Activated T-cell treated with anti-CD3 and anti-CD28 coated beads, Interleukin-2, amount 50 U/mL, for 24 hours (primary cell): ENCODE data around the gene UQCR10.

Experiments
- DNase-seq: peaks from one replicate; pipeline ENCODE4 v3.0.0-alpha.2; 2020
- H3K27ac Mint-ChIP-seq: 2 replicates; pipeline ENCODE4 v1.8.0; 2020; ENCODE audit warnings: mild to moderate bottlenecking, mixed read lengths
- H3K27me3 Mint-ChIP-seq: 2 replicates; pipeline ENCODE4 v1.8.0; 2020; ENCODE audit warnings: mixed read lengths
- H3K36me3 Mint-ChIP-seq: 2 replicates; pipeline ENCODE4 v1.8.0; 2020; ENCODE audit warnings: low read depth, mixed read lengths
- H3K4me1 Mint-ChIP-seq: 2 replicates; pipeline ENCODE4 v1.8.0; 2020; ENCODE audit warnings: low read depth, mixed read lengths
- H3K4me3 Mint-ChIP-seq: 2 replicates; pipeline ENCODE4 v1.8.0; 2020; ENCODE audit warnings: mild to moderate bottlenecking, moderate library complexity, mixed read lengths
- H3K9me3 Mint-ChIP-seq: 2 replicates; pipeline ENCODE4 v1.8.0; 2020; ENCODE audit warnings: mixed read lengths

The UQCR10 gene

DNA sequence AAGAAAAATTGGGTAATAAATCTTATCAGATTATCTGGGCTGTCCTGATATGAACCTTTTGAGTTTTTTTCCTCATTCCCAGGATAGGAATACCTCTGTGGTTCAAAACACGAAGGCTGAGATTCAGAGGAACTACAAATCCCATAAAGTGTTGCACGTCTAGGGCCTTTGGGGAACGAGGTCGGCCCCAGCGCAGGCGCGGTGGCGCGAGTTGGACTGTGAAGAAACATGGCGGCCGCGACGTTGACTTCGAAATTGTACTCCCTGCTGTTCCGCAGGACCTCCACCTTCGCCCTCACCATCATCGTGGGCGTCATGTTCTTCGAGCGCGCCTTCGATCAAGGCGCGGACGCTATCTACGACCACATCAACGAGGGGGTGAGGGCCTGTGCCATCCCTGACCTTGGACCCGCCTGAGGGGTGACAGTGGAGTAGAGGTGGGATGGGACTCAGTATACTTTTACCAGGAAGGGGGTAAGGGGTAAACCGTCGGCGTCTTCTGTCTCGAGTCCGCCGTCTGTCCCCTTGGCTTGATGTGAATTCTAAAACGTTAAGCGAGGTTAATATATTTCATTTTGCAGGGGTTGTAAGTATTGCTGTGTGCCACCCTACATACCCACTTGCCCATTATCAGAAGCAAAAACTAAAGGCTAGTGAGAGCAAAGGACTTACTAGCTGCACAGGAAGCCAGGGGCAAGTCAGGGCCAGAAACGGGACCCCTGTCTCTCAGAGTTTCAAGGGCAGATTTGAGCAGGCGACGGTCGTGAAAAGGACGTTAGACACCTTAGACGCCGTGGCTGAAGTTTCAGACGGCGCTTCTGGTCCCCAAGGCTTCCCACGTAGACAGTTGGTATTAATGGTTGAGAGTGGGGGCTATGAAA is at the start of gene UQCR10:
TSS of gene UQCR10 (plus strand) at position 199 of the 881 bp plus-strand sequence. CDS start at position 229, 30 bp downstream.
- peak within 1 kb of the TSS; percentile 100 for H3K4me3 Mint-ChIP-seq
- peak within 1 kb of the TSS; percentile 99 for H3K27ac Mint-ChIP-seq
- peak; percentile 92 for DNase-seq
- H3K36me3 Mint-ChIP-seq, result peaks cover 45% of the 10 kb centered on the region
- no peaks in the 10 kb centered on the region for H3K9me3 Mint-ChIP-seq
- no peaks in the 10 kb centered on the region for H3K27me3 Mint-ChIP-seq
- peaks cover 45% of the 10 kb centered on the region for H3K4me1 Mint-ChIP-seq

DNA sequence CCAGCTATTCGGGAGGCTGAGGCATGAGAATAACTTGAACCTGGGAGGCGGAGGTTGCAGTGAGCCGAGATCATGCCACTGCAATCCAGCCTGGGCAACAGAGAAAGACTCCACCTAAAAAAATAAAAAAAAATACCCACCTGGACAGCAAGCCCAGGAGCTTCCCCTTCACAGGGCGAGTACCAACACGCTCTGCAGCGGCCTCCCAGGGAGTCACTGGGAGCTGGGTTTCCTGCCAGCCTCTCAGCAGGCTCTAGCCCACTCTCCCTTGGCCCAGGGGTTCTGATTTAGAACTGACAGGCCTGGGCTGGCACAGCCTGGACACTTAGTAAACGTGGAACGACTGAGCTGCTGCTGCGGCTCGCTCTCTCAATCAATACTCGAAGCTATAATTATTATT is 49.4 kb upstream of the UQCR10 start:
- H3K36me3 Mint-ChIP-seq, result no peaks in the 10 kb centered on the region
- no peak overlapping the region for H3K27ac Mint-ChIP-seq
- no peak overlapping the region for H3K4me3 Mint-ChIP-seq
- peaks cover 55% of the 10 kb centered on the region for H3K27me3 Mint-ChIP-seq
- H3K9me3 Mint-ChIP-seq, result no peaks in the 10 kb centered on the region
- no peak for DNase-seq
- peaks cover 3% of the 10 kb centered on the region for H3K4me1 Mint-ChIP-seq

DNA sequence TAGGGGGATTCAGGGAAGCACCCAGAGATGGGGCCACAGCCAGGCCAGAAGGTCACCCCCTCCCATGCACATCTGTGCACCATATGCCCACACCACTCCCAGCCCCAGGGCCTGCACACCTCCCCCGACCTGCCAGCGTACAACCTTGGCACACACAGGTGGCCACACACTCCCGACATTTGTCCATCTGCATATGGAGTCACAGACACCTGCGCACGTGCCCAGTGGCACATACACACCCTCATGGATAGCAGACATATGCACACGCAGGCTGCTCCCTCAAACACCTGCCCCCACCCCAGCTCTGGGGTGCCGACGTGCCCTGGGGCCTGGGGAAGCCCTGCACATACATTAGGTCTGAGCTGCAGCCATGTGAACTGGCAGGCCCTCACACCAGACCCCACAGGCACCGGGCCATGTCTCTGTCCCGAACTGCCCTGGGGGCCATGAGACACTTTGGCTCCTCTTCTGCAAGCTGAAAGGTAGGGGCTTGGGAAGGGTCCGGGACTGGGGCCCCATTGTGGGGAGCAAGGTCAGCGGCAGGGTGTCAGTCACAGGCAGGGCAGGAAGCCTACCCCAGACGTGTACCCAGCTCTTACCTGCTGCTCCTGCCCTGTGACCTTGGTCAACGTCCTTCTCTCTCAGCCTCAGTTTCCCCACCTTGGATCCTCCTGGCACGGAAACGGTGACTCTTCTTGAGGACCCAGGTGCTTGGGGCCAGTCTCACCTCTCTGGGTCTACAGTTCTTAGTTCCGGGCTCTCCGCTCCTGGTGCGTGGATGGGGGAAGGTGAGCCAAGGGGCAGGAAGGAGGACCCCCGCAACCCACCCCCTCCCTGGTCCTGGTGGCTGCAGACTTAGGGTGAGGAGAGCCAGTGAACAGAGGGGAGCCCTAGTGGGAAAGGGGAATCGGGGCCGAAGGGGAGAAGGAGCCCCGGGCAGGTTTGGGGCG is 47.9 kb upstream of the UQCR10 start:
- DNase-seq, result no peak
- Mint-ChIP-seq H3K27ac (no peak overlapping the region), H3K9me3 (no peaks in the 10 kb centered on the region), H3K27me3 (peaks cover 60% of the 10 kb centered on the region), H3K4me1 (peaks cover 3% of the 10 kb centered on the region), H3K4me3 (no peak overlapping the region), H3K36me3 (no peaks in the 10 kb centered on the region)

DNA sequence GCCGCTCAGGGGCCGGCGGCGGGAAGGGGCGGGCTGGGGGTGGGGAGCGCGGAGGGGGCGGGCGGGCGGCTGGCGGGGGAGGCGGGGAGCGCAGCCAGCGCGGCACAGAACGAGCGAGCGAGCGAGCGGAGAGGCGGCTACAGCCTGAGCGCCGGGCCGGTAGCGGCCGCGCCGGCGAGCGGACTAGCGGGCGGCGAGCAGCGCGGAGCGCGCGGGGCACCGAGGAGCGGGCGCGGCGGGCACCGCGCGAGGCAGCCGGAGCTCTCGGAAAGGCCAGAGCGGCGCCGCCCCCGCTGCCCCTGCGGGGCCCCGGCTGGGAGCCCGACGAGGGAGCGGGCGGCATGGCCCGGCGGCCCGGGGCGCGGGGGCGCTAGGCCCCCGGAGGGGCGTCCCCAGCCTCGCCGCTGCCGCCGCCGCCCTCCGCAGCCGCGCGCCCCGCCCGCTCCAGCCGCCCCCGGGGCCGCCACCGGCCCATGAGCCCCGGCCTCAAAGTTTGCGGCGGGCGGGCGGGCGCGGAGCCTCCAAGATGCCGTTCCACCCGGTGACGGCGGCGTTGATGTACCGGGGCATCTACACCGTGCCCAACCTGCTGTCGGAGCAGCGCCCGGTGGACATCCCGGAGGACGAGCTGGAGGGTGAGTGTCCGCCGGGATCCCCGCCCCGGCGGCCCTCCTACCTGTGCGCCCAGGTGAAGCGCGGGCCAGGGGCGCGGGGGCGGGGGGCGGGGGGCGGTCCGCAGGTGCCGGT is 47.1 kb upstream of the UQCR10 start, which contains the start of gene CABP7:
TSS of gene CABP7 (plus strand) at position 105 of the 747 bp plus-strand sequence. CDS start at position 527, 422 bp downstream.
- H3K4me3 Mint-ChIP-seq, result no peak within 1 kb of the TSS
- peaks cover 56% of the 10 kb centered on the region for H3K27me3 Mint-ChIP-seq
- no peak within 1 kb of the TSS for H3K27ac Mint-ChIP-seq
- H3K9me3 Mint-ChIP-seq, result no peaks in the 10 kb centered on the region
- DNase-seq, result no peak
- H3K4me1 Mint-ChIP-seq, result peaks cover 3% of the 10 kb centered on the region
- no peaks in the 10 kb centered on the region for H3K36me3 Mint-ChIP-seq

DNA sequence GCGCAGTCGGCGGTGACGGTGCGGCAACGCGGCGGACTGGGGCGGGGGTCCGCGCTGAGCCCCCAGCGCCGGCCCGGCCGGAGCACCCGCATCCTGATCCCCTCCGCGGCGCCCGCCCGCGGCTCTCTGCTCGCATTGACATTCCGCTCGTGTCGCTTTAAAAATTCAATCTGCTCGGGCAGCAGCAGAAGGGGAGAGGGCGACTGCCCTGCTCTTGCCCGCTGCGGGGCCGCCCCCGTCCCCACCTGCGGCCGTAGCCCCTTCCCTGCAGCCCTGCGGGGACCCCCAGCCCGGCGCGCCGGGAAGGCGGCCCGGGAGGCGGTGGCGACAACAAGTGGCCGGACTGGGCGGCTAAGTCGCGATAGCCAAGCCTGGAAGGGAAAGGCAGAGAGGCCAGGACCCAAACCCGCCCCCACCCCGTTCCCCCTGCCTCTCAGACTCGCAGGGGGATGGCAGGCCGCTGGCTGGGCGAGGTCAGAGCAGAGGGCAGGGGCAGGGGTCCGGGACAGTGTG is 46.3 kb upstream of the UQCR10 start:
- Mint-ChIP-seq H3K9me3 (no peaks in the 10 kb centered on the region), H3K36me3 (no peaks in the 10 kb centered on the region), H3K4me3 (no peak overlapping the region), H3K27ac (no peak overlapping the region), H3K4me1 (peaks cover 3% of the 10 kb centered on the region), H3K27me3 (peaks cover 60% of the 10 kb centered on the region)
- DNase-seq, result no peak

DNA sequence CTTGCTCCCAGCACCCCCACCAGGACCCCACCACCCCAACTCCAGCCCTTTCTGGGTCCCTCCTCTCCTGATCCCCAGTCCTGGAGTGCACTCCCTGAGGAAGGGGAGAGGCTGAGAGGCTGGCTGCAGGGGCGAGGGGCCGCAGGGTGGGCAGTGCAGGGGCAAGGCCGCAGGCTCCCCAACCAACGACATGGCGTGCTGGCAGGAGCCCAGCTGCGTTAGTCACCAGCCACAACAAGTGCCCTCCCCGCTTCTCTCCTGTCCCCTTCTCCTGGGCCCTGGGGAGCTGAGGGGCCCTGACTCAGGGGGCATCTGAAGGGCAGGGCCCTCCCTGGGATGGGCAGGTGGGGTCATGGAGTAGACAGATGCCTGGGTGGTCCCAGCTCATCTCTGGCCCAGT is 45.0 kb upstream of the UQCR10 start:
- no peak for DNase-seq
- peaks cover 49% of the 10 kb centered on the region for H3K27me3 Mint-ChIP-seq
- H3K4me1 Mint-ChIP-seq, result peaks cover 3% of the 10 kb centered on the region
- no peaks in the 10 kb centered on the region for H3K9me3 Mint-ChIP-seq
- no peak overlapping the region for H3K4me3 Mint-ChIP-seq
- no peaks in the 10 kb centered on the region for H3K36me3 Mint-ChIP-seq
- H3K27ac Mint-ChIP-seq, result no peak overlapping the region

DNA sequence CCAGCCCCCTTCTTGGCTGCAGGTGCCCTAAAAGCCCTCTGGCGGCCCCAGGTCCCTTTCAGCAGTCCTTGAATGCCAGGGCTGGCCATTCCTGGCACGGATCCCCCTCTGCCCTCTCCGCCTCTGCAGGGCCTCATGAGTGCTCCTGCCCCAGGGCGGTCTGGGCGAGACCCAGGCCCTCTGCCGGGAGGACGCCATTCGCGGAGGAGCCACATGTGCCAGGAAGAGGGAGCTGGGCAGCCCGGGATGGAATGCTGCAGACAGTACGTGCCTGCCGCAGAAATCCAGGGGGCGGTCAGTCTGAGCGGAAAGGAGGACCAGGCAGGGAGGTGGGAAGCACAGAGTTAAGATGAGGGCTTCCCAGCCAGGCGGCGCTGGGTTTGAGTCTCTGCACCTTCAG is 44.6 kb upstream of the UQCR10 start:
- no peak overlapping the region for H3K27ac Mint-ChIP-seq
- peaks cover 3% of the 10 kb centered on the region for H3K4me1 Mint-ChIP-seq
- no peak for DNase-seq
- H3K4me3 Mint-ChIP-seq, result no peak overlapping the region
- H3K36me3 Mint-ChIP-seq, result no peaks in the 10 kb centered on the region
- peaks cover 45% of the 10 kb centered on the region for H3K27me3 Mint-ChIP-seq
- no peaks in the 10 kb centered on the region for H3K9me3 Mint-ChIP-seq

DNA sequence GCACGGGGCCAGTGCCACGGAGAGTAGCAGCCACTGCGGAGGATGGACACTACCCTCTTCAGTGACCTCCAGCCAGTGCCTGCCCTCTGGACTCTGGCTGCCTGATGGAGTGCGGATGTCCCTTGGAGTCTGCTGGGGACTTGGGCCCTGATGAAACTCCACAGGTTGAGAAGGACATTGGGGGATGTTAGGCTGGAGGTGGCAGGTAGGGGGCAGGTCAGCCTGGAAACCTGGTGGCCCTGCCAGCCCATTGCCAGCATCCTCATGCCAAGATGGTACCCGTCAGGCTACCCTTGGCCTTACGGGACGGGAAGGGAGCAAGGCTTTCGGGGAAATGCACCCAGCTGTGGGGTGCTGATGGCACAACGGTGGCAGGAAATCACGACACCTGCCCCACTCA is 43.4 kb upstream of the UQCR10 start:
- no peak for DNase-seq
- H3K27me3 Mint-ChIP-seq, result peaks cover 34% of the 10 kb centered on the region
- H3K4me1 Mint-ChIP-seq, result peaks cover 3% of the 10 kb centered on the region
- H3K27ac Mint-ChIP-seq, result no peak overlapping the region
- no peaks in the 10 kb centered on the region for H3K9me3 Mint-ChIP-seq
- H3K36me3 Mint-ChIP-seq, result no peaks in the 10 kb centered on the region
- no peak overlapping the region for H3K4me3 Mint-ChIP-seq

DNA sequence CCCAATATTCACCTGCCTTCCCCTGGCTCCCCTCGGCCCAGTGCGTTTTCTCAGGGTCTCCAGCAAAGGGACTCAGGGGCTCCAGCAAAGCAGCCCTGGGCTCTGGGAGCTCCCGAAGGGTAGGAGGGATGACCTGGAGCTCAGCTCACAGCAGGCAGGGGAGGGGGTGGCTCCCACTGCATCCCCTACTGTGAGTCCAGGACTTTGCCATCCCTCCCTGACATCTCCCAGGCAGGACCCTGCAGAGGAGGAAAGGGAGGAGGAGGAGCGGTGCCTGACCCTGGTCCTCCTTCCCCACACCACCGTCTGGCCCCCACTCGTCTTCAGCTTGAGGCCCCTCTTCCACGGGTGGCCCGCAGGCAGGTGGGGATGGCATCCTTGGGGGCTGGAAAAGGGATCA is 42.3 kb upstream of the UQCR10 start:
- Mint-ChIP-seq H3K36me3 (no peaks in the 10 kb centered on the region), H3K27ac (no peak overlapping the region), H3K4me3 (no peak overlapping the region), H3K27me3 (peaks cover 25% of the 10 kb centered on the region), H3K9me3 (no peaks in the 10 kb centered on the region), H3K4me1 (no peaks in the 10 kb centered on the region)
- no peak for DNase-seq

DNA sequence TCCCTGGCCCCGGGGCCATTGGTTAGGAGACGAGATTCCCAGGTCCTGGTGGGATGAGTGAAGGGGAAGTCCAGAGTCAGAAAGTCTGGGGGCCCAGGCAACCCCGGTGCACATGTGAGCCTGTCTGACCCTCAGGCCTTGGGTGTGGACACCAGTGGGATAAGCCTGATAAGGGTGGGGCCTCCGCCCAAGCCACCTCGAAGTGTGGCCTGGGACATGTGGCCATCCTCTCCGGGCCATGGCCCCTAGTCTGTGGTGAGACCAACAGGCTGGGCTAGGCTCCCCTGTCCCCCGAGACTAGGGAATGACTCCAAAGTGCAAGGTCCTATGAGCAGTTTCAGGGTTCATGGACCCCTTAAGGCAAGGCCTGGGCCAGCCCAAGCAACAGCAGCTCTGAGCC is 41.1 kb upstream of the UQCR10 start:
- no peak overlapping the region for H3K27ac Mint-ChIP-seq
- H3K4me1 Mint-ChIP-seq, result no peaks in the 10 kb centered on the region
- H3K4me3 Mint-ChIP-seq, result no peak overlapping the region
- H3K36me3 Mint-ChIP-seq, result peaks cover 6% of the 10 kb centered on the region
- DNase-seq, result no peak
- peaks cover 24% of the 10 kb centered on the region for H3K27me3 Mint-ChIP-seq
- no peaks in the 10 kb centered on the region for H3K9me3 Mint-ChIP-seq

DNA sequence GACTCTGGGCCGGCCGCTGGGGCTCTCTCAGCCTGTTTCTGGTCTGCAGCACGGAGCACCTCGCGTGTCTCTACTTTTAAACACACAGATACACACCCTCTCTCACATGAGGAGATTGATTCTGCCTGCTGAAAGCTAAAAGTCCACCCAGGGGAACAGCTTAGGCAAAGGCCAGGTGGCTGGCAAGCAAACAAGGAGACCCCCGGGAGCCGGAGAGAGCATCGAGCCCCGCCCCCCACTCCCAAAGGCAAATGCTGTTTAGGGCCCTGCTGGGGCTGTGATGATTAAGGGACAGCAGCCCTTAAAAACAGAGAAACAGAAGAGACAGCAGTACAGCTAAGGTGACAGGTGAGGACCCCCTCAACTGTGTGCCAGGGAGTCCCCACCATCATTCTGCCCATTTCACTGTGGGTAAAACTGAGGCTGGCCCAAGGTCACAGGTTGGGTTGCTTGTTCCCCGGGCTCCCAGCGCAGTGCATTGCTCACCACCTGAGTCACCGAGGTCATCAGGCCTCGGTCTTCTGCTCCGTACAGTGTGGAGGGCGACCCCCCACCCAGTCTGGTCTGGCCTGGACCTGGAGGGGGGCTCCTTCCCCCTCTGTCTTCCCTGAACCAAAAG is 40.5 kb upstream of the UQCR10 start:
- H3K27ac Mint-ChIP-seq, result no peak overlapping the region
- H3K4me1 Mint-ChIP-seq, result no peaks in the 10 kb centered on the region

DNA sequence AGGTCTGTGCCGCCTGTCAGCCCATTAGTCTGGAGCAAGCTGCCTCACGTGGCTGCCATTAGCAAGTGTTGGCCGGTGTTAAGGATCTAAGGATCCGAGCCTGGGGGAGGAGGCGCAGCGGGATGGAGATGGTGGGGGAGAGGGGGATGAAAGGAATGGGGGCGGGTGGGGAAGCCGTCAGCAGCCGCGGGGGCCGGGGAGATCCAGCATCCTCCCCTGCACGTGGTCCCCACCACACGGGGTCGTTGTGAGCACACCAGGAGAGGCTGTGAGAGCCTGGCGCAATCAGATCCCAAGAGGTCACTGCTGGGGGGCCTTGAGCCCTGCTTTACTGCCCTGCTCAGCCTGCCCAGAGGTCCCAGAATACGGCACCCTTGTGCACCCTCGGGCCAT is 40.0 kb upstream of the UQCR10 start:
- no peaks in the 10 kb centered on the region for H3K9me3 Mint-ChIP-seq
- peaks cover 8% of the 10 kb centered on the region for H3K36me3 Mint-ChIP-seq
- H3K27ac Mint-ChIP-seq, result no peak overlapping the region
- H3K4me1 Mint-ChIP-seq, result no peaks in the 10 kb centered on the region
- no peak overlapping the region for H3K4me3 Mint-ChIP-seq
- DNase-seq, result no peak
- H3K27me3 Mint-ChIP-seq, result peaks cover 15% of the 10 kb centered on the region

More for the DNA sequence above, 40.5 kb upstream of the UQCR10 start:
- DNase-seq, result no peak
- H3K9me3 Mint-ChIP-seq, result no peaks in the 10 kb centered on the region
- H3K27me3 Mint-ChIP-seq, result peaks cover 19% of the 10 kb centered on the region
- no peak overlapping the region for H3K4me3 Mint-ChIP-seq
- H3K36me3 Mint-ChIP-seq, result peaks cover 8% of the 10 kb centered on the region

DNA sequence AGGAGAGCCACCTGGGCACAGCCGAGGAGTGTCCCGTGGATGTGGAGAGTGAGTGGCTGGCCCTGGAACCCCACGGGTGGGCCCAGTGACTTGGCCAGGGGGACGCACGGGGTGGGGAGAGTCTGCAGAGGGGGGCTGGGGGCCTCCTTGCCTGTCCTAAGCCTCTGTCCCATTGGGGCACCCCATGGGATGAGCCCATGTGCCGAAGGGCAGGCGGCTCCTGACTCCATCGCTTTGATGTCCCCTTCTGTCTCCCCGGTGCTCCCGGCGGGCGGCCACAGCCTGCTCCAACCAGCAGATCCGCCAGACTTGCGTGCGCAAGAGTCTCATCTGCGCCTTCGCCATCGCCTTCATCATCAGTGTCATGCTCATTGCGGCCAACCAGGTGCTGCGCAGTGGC is 38.0 kb upstream of the UQCR10 start:
- DNase-seq, result no peak
- no peak overlapping the region for H3K27ac Mint-ChIP-seq
- H3K9me3 Mint-ChIP-seq, result no peaks in the 10 kb centered on the region
- peaks cover 14% of the 10 kb centered on the region for H3K36me3 Mint-ChIP-seq
- H3K4me1 Mint-ChIP-seq, result no peaks in the 10 kb centered on the region
- H3K27me3 Mint-ChIP-seq, result peaks cover 8% of the 10 kb centered on the region
- no peak overlapping the region for H3K4me3 Mint-ChIP-seq
